GM23248 (cell line): Measurements from ENCODE around the gene PPP2R3B. TPM values are rescaled to one million over a fixed set of nuclear protein-coding genes. Genes with fewer than 3 reads are reported as not detected.

Source experiments
- DNase-seq: peaks from one replicate; pipeline ENCODE4 v3.0.0-alpha.2; 2015
- H2AFZ ChIP-seq: fragments of 200-600 bp; sonication (generic); 2 replicates; pipeline ENCODE4 v1.6.1; 2016; ENCODE audit warnings: antibody characterized with exemption
- H3F3A ChIP-seq: fragments of 200-600 bp; sonication (generic); 2 replicates; pipeline ENCODE4 v1.6.1; 2016; ENCODE audit warnings: mild to moderate bottlenecking, antibody characterized with exemption, mixed run types; ENCODE audit not compliant: insufficient read depth
- H3K27ac ChIP-seq: fragments of 200-600 bp; sonication (generic); 2 replicates; pipeline ENCODE4 v1.5.1; 2016; ENCODE audit warnings: mild to moderate bottlenecking
- H3K27me3 ChIP-seq: fragments of 200-600 bp; sonication (generic); replicated peaks from 2 replicates; pipeline ENCODE4 v1.6.1; 2016; ENCODE audit warnings: mild to moderate bottlenecking; ENCODE audit not compliant: insufficient read depth
- H3K36me3 ChIP-seq: fragments of 200-600 bp; sonication (generic); 2 replicates; pipeline ENCODE4 v1.6.1; 2016; ENCODE audit warnings: low read depth, mild to moderate bottlenecking
- H3K4me1 ChIP-seq: fragments of 200-600 bp; sonication (generic); 2 replicates; pipeline ENCODE4 v1.6.1; 2016; ENCODE audit warnings: mild to moderate bottlenecking; ENCODE audit not compliant: insufficient read depth
- H3K4me2 ChIP-seq: fragments of 200-600 bp; sonication (generic); one replicate; pipeline ENCODE4 v1.6.1; 2016; ENCODE audit warnings: mild to moderate bottlenecking; ENCODE audit not compliant: unreplicated experiment
- H3K4me3 ChIP-seq: fragments of 200-600 bp; sonication (generic); 2 replicates; pipeline ENCODE4 v1.5.1; 2016; ENCODE audit warnings: mild to moderate bottlenecking
- H3K79me2 ChIP-seq: fragments of 200-600 bp; sonication (generic); 2 replicates; pipeline ENCODE4 v1.6.1; 2016; ENCODE audit warnings: mild to moderate bottlenecking; ENCODE audit not compliant: insufficient read depth
- H3K9ac ChIP-seq: fragments of 200-600 bp; sonication (generic); 2 replicates; pipeline ENCODE4 v1.6.1; 2016; ENCODE audit warnings: mild to moderate bottlenecking
- H3K9me2 ChIP-seq: fragments of 200-600 bp; sonication (generic); 2 replicates; pipeline ENCODE4 v1.6.1; 2016; ENCODE audit warnings: mixed run types, mild to moderate bottlenecking, moderate library complexity; ENCODE audit not compliant: insufficient read depth
- H3K9me3 ChIP-seq: fragments of 200-600 bp; sonication (generic); one replicate; pipeline ENCODE4 v1.6.1; 2017; ENCODE audit warnings: low read depth
- H4K20me1 ChIP-seq: fragments of 200-600 bp; sonication (generic); 2 replicates; pipeline ENCODE4 v1.6.0; 2016; ENCODE audit not compliant: insufficient read depth
- EZH2 ChIP-seq: fragments of 200-600 bp; sonication (generic); IDR thresholded peaks from 2 replicates; pipeline ENCODE4 v1.6.1; 2018; ENCODE audit warnings: antibody characterized with exemption, mild to moderate bottlenecking; ENCODE audit not compliant: insufficient read depth, poor library complexity, severe bottlenecking
- EZH2phosphoT487 ChIP-seq: fragments of 200-600 bp; sonication (generic); IDR thresholded peaks from 2 replicates; pipeline ENCODE4 v1.6.1; 2018; ENCODE audit warnings: antibody characterized with exemption, moderate library complexity, mild to moderate bottlenecking, low read depth; ENCODE audit not compliant: insufficient read depth
- WGBS, 2 experiments: methylation state at CpG; one replicate each; pipeline ENCODE4 v1.1.6; 2015 to 2017; ENCODE audit warnings: low lambda C conversion rate in 2 of 2, low coverage in 1 of 2; ENCODE audit errors: missing lambda C conversion rate in 2 of 2; 5-methylcytosine and 5-hydroxymethylcytosine counted together
- in situ Hi-C: fragments of 300-500 bp; cut with MboI; formaldehyde crosslinking; loops from 2 replicates; pipeline ENCODE4 v1.15.0; 2020
- polyA plus RNA-seq: library from polyadenylated mRNA; unstranded; fragments of >200 nt; fragmentation: Nextera tagmentation; extraction: Ambion mirVana; gene quantifications from 2 replicates; pipeline ENCODE4 v1.2.1, GENCODE V29; 2016
- total RNA-seq: library from RNA; depleted of rRNA; stranded (reverse); fragments of >200 nt; shearing (Covaris generic); gene quantifications from 2 replicates; pipeline ENCODE4 v1.2.3, GENCODE V29; 2014

The PPP2R3B gene
- total and polyA plus RNA-seq, 2 experiments from 2014 or later: 7.4 to 16.6 TPM

- TF ChIP-seq EZH2phosphoT487 (no peak), EZH2 (no peak)
- H3K4me2 ChIP-seq: no peak overlapping the region
- WGBS, 2 experiments: 14 to 17% methylated on average over 26 to 36 of the region's 38 CpGs
- H3K9me3 ChIP-seq: no peaks in the 10 kb centered on the region
- 0 out of 2 replicates have a peak, but pooled peaks cover 4% of the 10 kb centered on the region for H3F3A ChIP-seq
- in situ Hi-C loops: no loop called here
- H3K4me3 ChIP-seq: no peak overlapping the region
- no peaks in the 10 kb centered on the region for H3K79me2 ChIP-seq
- H3K27ac ChIP-seq: no peak overlapping the region
- DNase-seq: peak; percentile 61
- no peaks in the 10 kb centered on the region for H3K27me3 ChIP-seq
- no peak overlapping the region for H2AFZ ChIP-seq
- no peaks in the 10 kb centered on the region for H4K20me1 ChIP-seq
- no peaks in the 10 kb centered on the region for H3K9me2 ChIP-seq
- H3K4me1 ChIP-seq: no peaks in the 10 kb centered on the region
- no peaks in the 10 kb centered on the region for H3K36me3 ChIP-seq
- no peak overlapping the region for H3K9ac ChIP-seq
Measured at GRCh38 chrX:323721-324628, 62.7 kb downstream of the PPP2R3B start.

DNA sequence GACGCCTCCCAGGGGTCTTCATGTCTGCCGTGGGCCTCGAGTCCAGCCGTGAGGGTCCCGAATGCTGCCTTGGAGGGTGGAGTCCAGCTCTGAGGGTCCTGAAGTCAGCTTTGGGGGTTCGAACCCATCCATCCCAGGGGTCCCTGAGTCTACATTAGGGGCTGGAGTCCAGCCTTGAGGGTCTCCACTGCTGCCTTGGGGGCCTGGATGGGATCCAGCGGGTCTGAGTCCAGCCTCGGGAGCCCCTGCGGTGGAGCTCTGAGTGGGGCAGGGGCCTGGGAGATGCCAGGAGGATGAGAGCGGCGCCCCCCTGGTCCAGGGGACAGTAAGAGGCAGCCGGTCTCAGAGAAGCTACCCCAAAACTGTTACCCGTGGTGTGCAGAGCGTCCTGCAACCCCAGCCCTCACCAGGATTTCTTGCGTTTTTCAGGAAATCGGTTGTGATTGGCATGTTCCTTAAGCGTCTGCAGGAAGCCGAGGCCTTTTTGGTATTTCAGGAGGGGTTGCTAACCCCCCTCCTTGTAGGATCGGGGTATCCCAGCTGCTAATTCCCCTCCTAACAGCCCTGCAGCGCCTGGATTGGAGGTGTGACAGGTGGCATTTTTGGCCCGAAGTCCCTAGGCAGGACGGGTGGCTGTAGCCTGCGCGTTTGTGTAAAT is 66.5 kb downstream of the PPP2R3B start:
- Histone ChIP-seq H3K9me2 (no peaks in the 10 kb centered on the region), H3K9ac (peak overlapping the region; percentile 91), H3K27me3 (no peaks in the 10 kb centered on the region), H3K27ac (no peak overlapping the region), H2AFZ (no peak overlapping the region; the same call in 1 of the 2 replicates), H3F3A (0 out of 2 replicates have a peak, but pooled peaks cover 4% of the 10 kb centered on the region), H3K4me3 (peak overlapping the region; percentile 77), H3K79me2 (peaks cover 12% of the 10 kb centered on the region; the same call in 1 of the 2 replicates), H3K4me2 (peak overlapping the region; percentile 94), H3K4me1 (no peaks in the 10 kb centered on the region), H3K36me3 (no peaks in the 10 kb centered on the region), H4K20me1 (no peaks in the 10 kb centered on the region), H3K9me3 (no peaks in the 10 kb centered on the region)
- WGBS, 2 experiments: 11% methylated on average over 21 to 24 of the region's 24 CpGs
- TF ChIP-seq EZH2phosphoT487 (no peak), EZH2 (no peak)
- in situ Hi-C loops: no loop called here
- DNase-seq: peak; percentile 46

GRCh38 chrX:319579-320125 is 67.1 kb downstream of the PPP2R3B start:
- no peaks in the 10 kb centered on the region for H3K27me3 ChIP-seq
- no peaks in the 10 kb centered on the region for H3K4me1 ChIP-seq
- no peaks in the 10 kb centered on the region for H4K20me1 ChIP-seq
- peak overlapping the region; percentile 69 for H2AFZ ChIP-seq
- peak overlapping the region; percentile 91 for H3K9ac ChIP-seq
- peak overlapping the region; percentile 77 for H3K4me3 ChIP-seq
- H3K9me2 ChIP-seq: no peaks in the 10 kb centered on the region
- 0 out of 2 replicates have a peak, but pooled peaks cover 4% of the 10 kb centered on the region for H3F3A ChIP-seq
- no peaks in the 10 kb centered on the region for H3K36me3 ChIP-seq
- H3K4me2 ChIP-seq: peak overlapping the region; percentile 94
- peak overlapping the region; percentile 18; the same call in 1 of the 2 replicates for H3K27ac ChIP-seq
- no peaks in the 10 kb centered on the region for H3K9me3 ChIP-seq
- TF ChIP-seq EZH2 (no peak), EZH2phosphoT487 (no peak)
- DNase-seq: peak; percentile 20
- WGBS, 2 experiments: 3 to 10% methylated on average over 2 to 22 of the region's 41 CpGs
- in situ Hi-C loops: no loop called here
- peaks cover 12% of the 10 kb centered on the region; the same call in 1 of the 2 replicates for H3K79me2 ChIP-seq
